Karpas-422 (cell line): Measurements from ENCODE around the gene HS6ST3. TPM values are rescaled to one million over a fixed set of nuclear protein-coding genes. Genes with fewer than 3 reads are reported as not detected.

Source experiments
- DNase-seq: peaks from one replicate; pipeline ENCODE4 v3.0.0-alpha.2; 2015
- H2AFZ ChIP-seq: fragments of 200-600 bp; sonication (generic); 2 replicates; pipeline ENCODE4 v1.6.1; 2014; ENCODE audit warnings: antibody characterized with exemption, low read length, mixed read lengths
- H3K27ac ChIP-seq: fragments of 200-600 bp; sonication (generic); 2 replicates; pipeline ENCODE4 v1.5.1; 2014; ENCODE audit warnings: mild to moderate bottlenecking, low read length, moderate library complexity
- H3K27me3 ChIP-seq: fragments of 200-600 bp; sonication (generic); 2 replicates; pipeline ENCODE4 v1.6.1; 2014; ENCODE audit warnings: low read length, mixed read lengths
- H3K36me3 ChIP-seq: fragments of 200-600 bp; sonication (generic); 2 replicates; pipeline ENCODE4 v1.6.1; 2014; ENCODE audit warnings: low read length, mixed read lengths; ENCODE audit not compliant: insufficient read depth
- H3K4me1 ChIP-seq: fragments of 200-600 bp; sonication (generic); 2 replicates; pipeline ENCODE4 v1.6.1; 2014; ENCODE audit warnings: mild to moderate bottlenecking, low read length, mixed read lengths
- H3K4me2 ChIP-seq: fragments of 200-600 bp; sonication (generic); 2 replicates; pipeline ENCODE4 v1.6.1; 2014; ENCODE audit warnings: low read length, low read depth, mild to moderate bottlenecking; ENCODE audit not compliant: poor library complexity, severe bottlenecking
- H3K4me3 ChIP-seq: fragments of 200-600 bp; sonication (generic); 2 replicates; pipeline ENCODE4 v1.5.1; 2014; ENCODE audit warnings: mild to moderate bottlenecking, antibody characterized with exemption, low read length, mixed read lengths
- H3K79me2 ChIP-seq: fragments of 200-600 bp; sonication (generic); 2 replicates; pipeline ENCODE4 v1.6.1; 2014; ENCODE audit warnings: mild to moderate bottlenecking, low read length, mixed read lengths
- H3K9ac ChIP-seq: fragments of 200-600 bp; sonication (generic); 2 replicates; pipeline ENCODE4 v1.6.0; 2014; ENCODE audit warnings: low read length
- H3K9me2 ChIP-seq: fragments of 200-600 bp; sonication (generic), shearing (Covaris generic); replicated peaks from 2 replicates; pipeline ENCODE4 v1.6.0; 2014; ENCODE audit warnings: mild to moderate bottlenecking, low read length, moderate library complexity; ENCODE audit not compliant: insufficient read depth
- H3K9me3 ChIP-seq: fragments of 300-700, 200-600 bp; sonication (generic); 2 replicates; pipeline ENCODE4 v1.6.1; 2014; ENCODE audit warnings: low read length, mixed read lengths
- H4K20me1 ChIP-seq: fragments of 200-600 bp; sonication (generic); 2 replicates; pipeline ENCODE4 v1.6.1; 2014; ENCODE audit warnings: mild to moderate bottlenecking, antibody characterized with exemption, low read length, low read depth; ENCODE audit not compliant: insufficient read depth
- total RNA-seq: library from RNA; depleted of rRNA; stranded (reverse); fragments of >200 nt; shearing (Covaris generic); gene quantifications from 2 replicates; pipeline ENCODE4 v1.2.3, GENCODE V29; 2014; ENCODE audit warnings: low replicate concordance

Gene HS6ST3
- total RNA-seq, 1 experiment from 2014 or later: not detected

DNA sequence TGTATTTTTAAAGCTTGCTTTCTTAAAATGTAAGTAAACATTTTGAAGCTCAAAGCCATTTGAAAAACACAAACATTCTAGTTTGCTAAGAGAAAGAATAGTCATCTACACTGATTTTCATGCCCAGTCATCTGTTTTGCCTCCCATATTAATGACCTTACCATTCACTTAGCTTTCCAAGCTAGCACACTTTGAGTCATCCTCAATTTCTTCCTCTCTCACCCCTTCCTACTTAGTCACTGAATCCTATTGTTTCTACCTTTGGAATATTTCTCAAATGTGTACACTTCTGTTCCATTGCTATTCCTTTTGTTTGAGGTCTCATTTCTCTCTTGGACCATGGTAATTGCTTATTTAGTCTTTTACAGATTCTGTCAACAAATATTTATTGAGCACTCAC is 7.3 kb upstream of the HS6ST3 start:
- no peak overlapping the region for H3K27ac ChIP-seq
- no peaks in the 10 kb centered on the region for H3K9me3 ChIP-seq
- no peaks in the 10 kb centered on the region for H3K36me3 ChIP-seq
- DNase-seq: no peak
- H3K4me2 ChIP-seq: no peak overlapping the region
- no peak overlapping the region for H3K9ac ChIP-seq
- no peaks in the 10 kb centered on the region for H3K79me2 ChIP-seq
- no peak overlapping the region for H3K4me3 ChIP-seq
- H3K27me3 ChIP-seq: no peaks in the 10 kb centered on the region
- no peaks in the 10 kb centered on the region for H4K20me1 ChIP-seq
- no peak overlapping the region for H2AFZ ChIP-seq
- H3K9me2 ChIP-seq: no peaks in the 10 kb centered on the region
- no peaks in the 10 kb centered on the region for H3K4me1 ChIP-seq

GRCh38 chr13:96086736-96087135 is 3.2 kb upstream of the HS6ST3 start:
- Histone ChIP-seq H3K4me3 (no peak overlapping the region), H3K27ac (no peak overlapping the region), H3K27me3 (no peaks in the 10 kb centered on the region), H3K4me2 (no peak overlapping the region), H3K9ac (no peak overlapping the region), H2AFZ (no peak overlapping the region), H3K9me3 (no peaks in the 10 kb centered on the region), H3K79me2 (no peaks in the 10 kb centered on the region), H3K4me1 (peaks cover 4% of the 10 kb centered on the region; the same call in 1 of the 2 replicates), H4K20me1 (no peaks in the 10 kb centered on the region), H3K9me2 (no peaks in the 10 kb centered on the region), H3K36me3 (no peaks in the 10 kb centered on the region)
- no peak for DNase-seq

- H3K36me3 ChIP-seq: no peaks in the 10 kb centered on the region
- no peak for DNase-seq
- H3K9me2 ChIP-seq: no peaks in the 10 kb centered on the region
- no peaks in the 10 kb centered on the region for H3K79me2 ChIP-seq
- no peak overlapping the region for H3K4me2 ChIP-seq
- H2AFZ ChIP-seq: no peak overlapping the region
- no peaks in the 10 kb centered on the region for H3K27me3 ChIP-seq
- H4K20me1 ChIP-seq: no peaks in the 10 kb centered on the region
- no peak overlapping the region for H3K4me3 ChIP-seq
- H3K27ac ChIP-seq: no peak overlapping the region
- H3K9ac ChIP-seq: no peak overlapping the region
- no peaks in the 10 kb centered on the region for H3K9me3 ChIP-seq
- peaks cover 4% of the 10 kb centered on the region; the same call in 1 of the 2 replicates for H3K4me1 ChIP-seq
These were observed 768 bp upstream of the HS6ST3 start for GRCh38 chr13:96089139-96089538.

GRCh38 chr13:96090240-96091101 is 564 bp downstream of the HS6ST3 start:
- no peaks in the 10 kb centered on the region for H3K79me2 ChIP-seq
- H3K4me1 ChIP-seq: peaks cover 4% of the 10 kb centered on the region; the same call in 1 of the 2 replicates
- no peaks in the 10 kb centered on the region for H3K36me3 ChIP-seq
- H3K4me3 ChIP-seq: peak overlapping the region; percentile 52; the same call in 1 of the 2 replicates
- DNase-seq: no peak
- no peaks in the 10 kb centered on the region for H3K27me3 ChIP-seq
- H3K4me2 ChIP-seq: peak overlapping the region; percentile 63
- H3K9me2 ChIP-seq: no peaks in the 10 kb centered on the region
- no peak overlapping the region for H3K9ac ChIP-seq
- H3K9me3 ChIP-seq: no peaks in the 10 kb centered on the region
- H4K20me1 ChIP-seq: no peaks in the 10 kb centered on the region
- no peak overlapping the region for H3K27ac ChIP-seq
- no peak overlapping the region for H2AFZ ChIP-seq

GRCh38 chr13:96091164-96092117 is 1.5 kb downstream of the HS6ST3 start:
- Histone ChIP-seq H3K27me3 (no peaks in the 10 kb centered on the region), H3K4me1 (peaks cover 4% of the 10 kb centered on the region; the same call in 1 of the 2 replicates), H3K4me2 (no peak overlapping the region), H3K9me3 (no peaks in the 10 kb centered on the region), H4K20me1 (no peaks in the 10 kb centered on the region), H3K9me2 (no peaks in the 10 kb centered on the region), H3K27ac (no peak overlapping the region), H3K4me3 (no peak overlapping the region), H3K9ac (no peak overlapping the region), H2AFZ (no peak overlapping the region), H3K79me2 (no peaks in the 10 kb centered on the region), H3K36me3 (no peaks in the 10 kb centered on the region)
- no peak for DNase-seq

DNA sequence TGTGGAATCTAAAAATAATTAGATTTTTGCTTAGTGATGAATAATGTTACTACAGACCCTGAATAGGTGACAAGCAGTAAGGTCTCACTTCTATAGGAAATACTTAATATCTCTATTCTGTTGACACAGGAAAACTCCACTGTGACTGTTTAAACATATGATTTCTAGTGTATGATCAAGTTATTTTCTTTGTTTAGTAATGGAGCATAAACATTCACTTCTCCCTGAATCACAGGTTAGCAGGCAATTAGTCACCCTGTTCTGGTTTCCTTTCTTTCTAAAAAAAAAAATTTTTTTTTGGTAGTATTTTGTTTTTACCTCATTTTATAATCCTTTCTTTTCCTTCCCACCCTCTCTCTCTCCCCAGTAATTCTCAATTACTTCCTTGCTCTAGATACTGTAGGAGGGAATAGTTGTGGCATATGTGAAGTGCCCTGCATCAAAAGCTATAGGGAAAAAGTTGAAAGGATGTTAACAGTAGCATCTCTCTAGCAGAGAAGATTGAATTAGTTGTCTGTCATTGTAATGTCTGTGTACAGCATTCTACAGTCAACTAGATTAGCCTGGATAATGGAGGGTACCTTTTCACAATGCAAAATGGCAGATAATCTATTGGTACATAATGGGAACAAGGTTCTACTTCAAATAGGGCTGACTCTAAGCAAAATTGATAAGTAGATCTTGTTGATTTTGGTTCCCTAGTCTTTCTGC is 3.5 kb downstream of the HS6ST3 start:
- H3K9ac ChIP-seq: no peak overlapping the region
- no peaks in the 10 kb centered on the region for H4K20me1 ChIP-seq
- no peaks in the 10 kb centered on the region for H3K79me2 ChIP-seq
- H3K9me3 ChIP-seq: no peaks in the 10 kb centered on the region
- H3K4me1 ChIP-seq: peaks cover 4% of the 10 kb centered on the region; the same call in 1 of the 2 replicates
- no peak overlapping the region for H3K4me3 ChIP-seq
- no peak overlapping the region for H2AFZ ChIP-seq
- H3K9me2 ChIP-seq: no peaks in the 10 kb centered on the region
- no peak overlapping the region for H3K4me2 ChIP-seq
- no peaks in the 10 kb centered on the region for H3K36me3 ChIP-seq
- H3K27ac ChIP-seq: no peak overlapping the region
- no peak for DNase-seq
- H3K27me3 ChIP-seq: no peaks in the 10 kb centered on the region

DNA sequence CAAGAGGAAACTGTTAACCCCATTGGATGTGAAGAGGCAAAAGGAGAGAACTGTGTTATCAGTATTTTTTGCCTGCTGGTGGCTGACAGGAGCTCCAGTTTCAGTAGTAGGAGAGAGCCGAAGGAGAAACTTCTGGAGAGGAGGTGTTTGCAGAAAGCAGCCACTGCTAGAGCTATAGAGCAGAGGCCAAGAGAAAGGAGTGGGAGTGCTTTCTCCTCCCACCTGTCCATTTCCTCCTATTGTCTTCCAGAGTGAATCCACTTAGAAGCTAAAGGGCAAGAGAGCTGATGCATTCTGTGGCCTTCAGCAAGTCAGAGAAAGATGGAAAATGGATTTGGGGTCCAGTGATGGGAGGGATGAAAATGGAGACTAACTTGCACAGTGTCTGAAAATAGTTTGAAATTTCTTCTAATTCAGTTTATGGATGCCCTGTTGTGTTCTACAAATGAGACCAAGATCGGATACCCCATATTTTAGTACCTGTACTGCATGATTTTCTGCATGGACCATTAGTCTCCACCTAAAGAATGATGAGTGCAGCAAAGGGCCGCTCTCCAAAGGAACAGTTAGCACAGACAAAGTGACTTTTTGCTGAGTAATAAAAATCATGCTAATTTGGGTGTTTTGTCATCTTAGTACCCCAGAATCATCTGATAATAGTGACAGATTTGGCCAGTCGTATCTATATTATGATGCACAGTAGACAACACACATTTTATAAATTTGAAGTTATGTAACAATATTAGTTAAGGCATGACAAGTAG is 10.7 kb downstream of the HS6ST3 start:
- no peak overlapping the region for H3K4me2 ChIP-seq
- H3K9ac ChIP-seq: no peak overlapping the region
- no peaks in the 10 kb centered on the region for H3K79me2 ChIP-seq
- no peaks in the 10 kb centered on the region for H4K20me1 ChIP-seq
- H2AFZ ChIP-seq: no peak overlapping the region
- H3K9me3 ChIP-seq: no peaks in the 10 kb centered on the region
- no peaks in the 10 kb centered on the region for H3K36me3 ChIP-seq
- DNase-seq: no peak
- H3K4me1 ChIP-seq: no peaks in the 10 kb centered on the region
- H3K9me2 ChIP-seq: no peaks in the 10 kb centered on the region
- no peaks in the 10 kb centered on the region for H3K27me3 ChIP-seq
- no peak overlapping the region for H3K27ac ChIP-seq
- no peak overlapping the region for H3K4me3 ChIP-seq
